ENCODE results near the gene IL18R1.

GRCh38 chr2:102315921-102316320 lies 39.7 kb upstream of the IL18R1 start:
- TF ChIP-seq, protein P1, sequence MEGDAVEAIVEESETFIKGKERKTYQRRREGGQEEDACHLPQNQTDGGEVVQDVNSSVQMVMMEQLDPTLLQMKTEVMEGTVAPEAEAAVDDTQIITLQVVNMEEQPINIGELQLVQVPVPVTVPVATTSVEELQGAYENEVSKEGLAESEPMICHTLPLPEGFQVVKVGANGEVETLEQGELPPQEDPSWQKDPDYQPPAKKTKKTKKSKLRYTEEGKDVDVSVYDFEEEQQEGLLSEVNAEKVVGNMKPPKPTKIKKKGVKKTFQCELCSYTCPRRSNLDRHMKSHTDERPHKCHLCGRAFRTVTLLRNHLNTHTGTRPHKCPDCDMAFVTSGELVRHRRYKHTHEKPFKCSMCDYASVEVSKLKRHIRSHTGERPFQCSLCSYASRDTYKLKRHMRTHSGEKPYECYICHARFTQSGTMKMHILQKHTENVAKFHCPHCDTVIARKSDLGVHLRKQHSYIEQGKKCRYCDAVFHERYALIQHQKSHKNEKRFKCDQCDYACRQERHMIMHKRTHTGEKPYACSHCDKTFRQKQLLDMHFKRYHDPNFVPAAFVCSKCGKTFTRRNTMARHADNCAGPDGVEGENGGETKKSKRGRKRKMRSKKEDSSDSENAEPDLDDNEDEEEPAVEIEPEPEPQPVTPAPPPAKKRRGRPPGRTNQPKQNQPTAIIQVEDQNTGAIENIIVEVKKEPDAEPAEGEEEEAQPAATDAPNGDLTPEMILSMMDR (IDR thresholded peaks at IDR 0.05; ENCODE audit: low read length), result no peak
- no peak for TF ChIP-seq EZH2phosphoT487 (IDR thresholded peaks at IDR 0.05; ENCODE audit: low read length)

Data from MM.1S (cell line).